ENCODE measurements around the gene MACROD2.

The MACROD2 gene

GRCh38 chr20:14526891-14527290, 531.6 kb downstream of the MACROD2 start:
- TF ChIP-seq CTCF (IDR thresholded peaks at IDR 0.05; ENCODE audit: extremely low read depth, missing control alignments), result no peak
- no peak for DNase-seq (ENCODE audit: low spot score)

GRCh38 chr20:14531786-14532185, 536.5 kb downstream of the MACROD2 start:
- TF ChIP-seq CTCF (IDR thresholded peaks at IDR 0.05; ENCODE audit: extremely low read depth, missing control alignments), result no peak
- no peak for DNase-seq (ENCODE audit: low spot score)

DNA sequence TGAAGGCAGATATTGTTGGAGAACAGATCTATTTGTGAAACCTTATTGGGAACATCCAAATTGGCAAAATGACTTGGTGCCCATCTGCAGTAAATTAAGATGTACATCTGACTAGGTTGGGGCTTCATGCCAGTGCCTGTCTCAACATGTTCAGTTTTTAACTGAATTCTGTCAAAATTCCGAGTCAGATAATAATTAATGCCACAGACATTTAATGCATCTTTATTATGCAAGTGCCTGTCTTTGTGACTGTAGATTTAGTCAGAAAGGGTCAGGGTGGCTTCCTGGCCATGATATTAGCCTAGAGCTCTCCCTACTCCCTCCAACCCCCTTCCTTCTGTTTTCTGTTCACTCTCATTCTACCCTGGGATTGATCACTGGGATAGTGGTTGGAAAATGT, 541.4 kb downstream of the MACROD2 start:
- DNase-seq (ENCODE audit: low spot score), result no peak
- no peak for TF ChIP-seq CTCF (IDR thresholded peaks at IDR 0.05; ENCODE audit: extremely low read depth, missing control alignments)

DNA sequence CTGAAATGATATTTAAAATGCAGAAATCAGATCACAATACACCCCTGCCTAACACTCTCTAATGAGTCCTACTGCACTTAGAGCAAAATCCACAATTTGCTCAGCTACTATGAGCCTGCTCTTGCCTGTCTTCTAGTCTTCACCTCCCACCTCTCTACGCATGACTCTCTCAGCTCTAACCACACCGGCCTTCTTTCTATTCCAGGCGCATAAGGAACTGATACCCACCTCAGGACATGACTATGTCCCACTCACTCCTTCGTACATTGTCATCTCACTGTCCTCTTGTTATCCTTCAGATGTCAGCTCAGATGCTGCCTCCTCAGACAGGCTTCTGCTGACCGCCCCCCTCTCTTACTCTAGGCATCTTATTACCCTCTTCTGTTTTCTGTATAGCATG, 543.1 kb downstream of the MACROD2 start:
- peak; percentile 38 for DNase-seq (ENCODE audit: low spot score)
- TF ChIP-seq CTCF (IDR thresholded peaks at IDR 0.05; ENCODE audit: extremely low read depth, missing control alignments), result no peak

DNA sequence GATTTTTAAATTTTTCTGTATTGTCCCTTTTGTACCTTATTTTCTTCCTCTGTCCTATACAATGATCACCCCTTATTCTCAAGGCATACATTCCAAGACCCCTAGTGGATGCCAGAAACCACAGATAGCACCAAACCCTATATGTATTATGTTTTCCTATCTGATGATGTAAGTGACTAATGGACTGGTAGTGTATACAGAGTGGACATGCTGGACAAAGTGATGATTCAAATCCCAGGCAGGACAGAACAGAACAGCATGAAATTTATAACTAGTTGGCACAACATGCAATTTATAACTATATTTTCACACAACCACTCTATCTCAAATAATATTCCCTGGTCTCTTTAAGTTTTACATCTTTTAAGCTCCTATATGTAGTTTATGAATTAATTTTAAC, 547.7 kb downstream of the MACROD2 start:
- TF ChIP-seq CTCF (IDR thresholded peaks at IDR 0.05; ENCODE audit: extremely low read depth, missing control alignments), result no peak
- no peak for DNase-seq (ENCODE audit: low spot score)

GRCh38 chr20:14544688-14545087, 549.4 kb downstream of the MACROD2 start:
- DNase-seq (ENCODE audit: low spot score), result no peak
- no peak for TF ChIP-seq CTCF (IDR thresholded peaks at IDR 0.05; ENCODE audit: extremely low read depth, missing control alignments)

- DNase-seq (ENCODE audit: low spot score), result no peak
- no peak for TF ChIP-seq CTCF (IDR thresholded peaks at IDR 0.05; ENCODE audit: extremely low read depth, missing control alignments)
Observed at GRCh38 chr20:14550655-14551054, 555.3 kb downstream of the MACROD2 start.
